Heart right ventricle (tissue), 16 donors: ENCODE results near the gene NR1I2. TPM values are rescaled to one million over a fixed set of nuclear protein-coding genes. Genes with fewer than 3 reads are reported as not detected.

Source experiments
- ATAC-seq, 8 donors: fragments of 200-7000 bp; cut with Tn5 transposase; one replicate each; pipeline ENCODE4 v1.9.1; 2020; ENCODE audit warnings: mild to moderate bottlenecking in 8 of 8, moderate library complexity in 8 of 8, moderate number of reproducible peaks in 1 of 8
- DNase-seq, 2 donors: peaks; one replicate each; pipeline ENCODE4 v3.0.0-alpha.2; 2020
- H3K27ac ChIP-seq, 10 donors: fragments of 200-600 bp; sonication (generic) in 2 of 10; one replicate each; pipeline versions ENCODE4 v1.5.0 to v1.8.0; 2020 to 2022; ENCODE audit warnings: mild to moderate bottlenecking in 3 of 10
- H3K27me3 ChIP-seq, 7 donors: fragments of 200-600 bp; one replicate each; pipeline ENCODE4 v1.8.0; 2021 to 2022; ENCODE audit warnings: mild to moderate bottlenecking in 2 of 7
- H3K36me3 ChIP-seq, 9 donors: fragments of 200-600 bp; sonication (generic) in 1 of 9; one replicate each; pipeline versions ENCODE4 v1.5.0 to v1.8.0; 2020 to 2022; ENCODE audit warnings: mild to moderate bottlenecking in 2 of 9
- H3K4me1 ChIP-seq, 9 donors: fragments of 200-600 bp; sonication (generic) in 1 of 9; one replicate each; pipeline versions ENCODE4 v1.5.0 to v1.8.0; 2020 to 2022; ENCODE audit warnings: mild to moderate bottlenecking in 4 of 9
- H3K4me3 ChIP-seq, 10 donors: fragments of 200-600 bp; sonication (generic) in 2 of 10; one replicate each; pipeline versions ENCODE4 v1.5.0 to v1.8.0; 2020 to 2022; ENCODE audit warnings: mild to moderate bottlenecking in 7 of 10, moderate library complexity in 2 of 10
- H3K9me3 ChIP-seq, 11 donors: fragments of 200-600 bp in 10 of 11; sonication (generic) in 2 of 11; one replicate each; pipeline versions ENCODE4 v1.5.0 to v1.8.0; 2013 to 2022; ENCODE audit warnings: mild to moderate bottlenecking in 2 of 11, control low read depth in 1 of 11, moderate library complexity in 1 of 11
- CTCF ChIP-seq, 9 donors: fragments of 200-600 bp; sonication (generic) in 2 of 9; IDR thresholded peaks; one replicate each; pipeline versions ENCODE4 v1.5.0 to v1.8.0; 2021 to 2022; ENCODE audit warnings: antibody characterized with exemption in 9 of 9, mild to moderate bottlenecking in 5 of 9, moderate library complexity in 1 of 9
- WGBS, 2 donors: extraction: QIAGEN DNeasy Blood & Tissue Kit; methylation state at CpG; one replicate each; pipeline ENCODE4 v1.1.7; 2013; ENCODE audit warnings: inconsistent platforms in 1 of 2; 5-methylcytosine and 5-hydroxymethylcytosine counted together
- intact Hi-C, 10 donors: fragments of 100-400 bp; cut with DNase I; formaldehyde crosslinking; loops; one replicate each; pipeline versions ENCODE4 v1.11.1 to v1.14.2; 2022
- polyA plus RNA-seq, 2 donors: library from polyadenylated mRNA; stranded (reverse); fragments of 200-250 nt; gene quantifications; one replicate each; pipeline ENCODE4 v1.2.3, GENCODE V29; 2013
- total RNA-seq, 10 donors: library from RNA; stranded (reverse); fragmentation: NEBNext Ultra II Directional in 3 of 10; extraction: Animal tissue kit (Norgen Biotek cat#: 25700) in 3 of 10; gene quantifications; one replicate each; pipeline versions ENCODE4 v1.2.1 to v1.2.4, GENCODE V29; 2021 to 2023
- donor health status: Arrhythmogenic right ventricular cardiomyopathy.
- donor health status: ischemic (EF 13 %, LVEDD 7.1; RV severe dilation, severe dysfunction).
- donor health status: healthy with polysubstance abuse.
- donor health status: DM: no; HTN: yes; CAD: no.
- donor health status: DM: no; HTN: no; CAD: no.
- donor health status: ischemic (EF 25% LVEDD 6.9; RV normal size, moderate dysfunction).
- donor health status: ischemic (EF 25% LVEDD 5.7; RV mildly dilated, moderate dysfunction).
- donor health status: healthy.
- donor health status: DM: yes; HTN: yes; CAD: no.
- donor health status: Ischemic cardiomyopathy.
- donor health status: ischemic (EF 35%, LVEDD 5.7; RV mildly dilated, moderate dysfunction).
- donor health status: nonischemic (EF 11% LVEDD 7.7; RV severe dilation, severe dysfunction).
- donor health status: DM: yes; HTN: yes; CAD: no.
- donor health status: PGD.
- donor health status: ischemic (EF 29% LVEDD 5.4; RV normal size, mild dysfunction).
- donor health status: nonischemic (EF 23%, LVEDD 6.1; RV moderate dilation, normal function).

The NR1I2 gene
- total and polyA plus RNA-seq, 12 donors = 0.03 to 0.31 (median 0.21) TPM; not detected in 3

DNA sequence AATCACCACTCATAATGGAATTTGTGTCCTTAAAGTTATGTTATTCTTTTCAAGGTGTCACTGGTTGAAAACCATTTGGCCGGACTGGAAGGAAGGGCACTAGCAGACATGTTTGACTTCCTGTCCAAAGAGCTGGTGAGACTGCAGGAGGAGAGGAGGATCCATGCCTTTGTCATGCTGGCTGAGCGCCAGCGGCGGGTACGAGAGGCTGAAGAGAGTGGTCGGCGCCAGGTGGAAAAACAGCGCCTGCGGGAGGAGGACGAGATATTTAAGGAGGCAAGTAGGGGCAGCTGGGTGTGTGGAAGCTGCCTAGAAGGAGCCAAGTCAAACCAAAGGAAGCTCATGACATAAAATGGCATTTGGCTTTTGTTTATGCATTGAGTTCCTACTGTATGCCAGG is 38.0 kb upstream of the NR1I2 start:
- Histone ChIP-seq H3K36me3 (no peaks in the 10 kb centered on the region), H3K27me3 (no peaks in the 10 kb centered on the region), H3K4me3 (no peak overlapping the region), H3K9me3 (no peaks in the 10 kb centered on the region), H3K4me1 (peaks cover 0 to 9% (median 0%) of the 10 kb centered on the region in 9 donors), H3K27ac (no peak overlapping the region)
- ATAC-seq (no peak), DNase-seq (no peak)
- 88 to 89% methylated on average over 10 of the region's 10 CpGs for WGBS, 2 donors
- intact Hi-C loops = loop anchor here in 1 of 10 donors (5.0 kb wide), 1 partner anchor 38 kb away; the partner anchor contains the start of gene NR1I2
- no peak for TF ChIP-seq CTCF (IDR thresholded peaks at IDR 0.05)

DNA sequence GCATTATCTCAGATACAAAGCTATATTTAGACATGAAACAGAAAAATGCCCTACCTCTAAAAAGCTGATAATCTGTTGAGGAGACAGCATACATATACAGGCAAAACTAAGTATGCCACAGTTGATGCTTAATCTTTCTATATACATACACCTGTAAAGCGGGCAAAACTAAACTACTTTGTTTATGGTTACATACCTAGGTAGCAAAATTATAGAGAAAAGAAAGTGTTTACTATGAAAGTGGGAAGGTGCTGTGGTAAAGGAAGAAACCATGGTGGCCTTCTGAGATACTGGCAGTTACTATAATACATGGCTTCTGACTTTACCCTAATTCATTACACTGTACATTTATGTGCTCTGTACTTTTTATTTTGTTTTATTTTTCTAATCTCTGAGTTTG is 36.0 kb upstream of the NR1I2 start:
- Histone ChIP-seq H3K9me3 (no peaks in the 10 kb centered on the region), H3K27ac (no peak overlapping the region), H3K4me1 (peaks cover 0 to 9% (median 0%) of the 10 kb centered on the region in 9 donors), H3K36me3 (no peaks in the 10 kb centered on the region), H3K4me3 (no peak overlapping the region), H3K27me3 (no peaks in the 10 kb centered on the region)
- intact Hi-C loops = no loop called here
- 97 to 98% methylated on average over 1 of the region's 1 CpG for WGBS, 2 donors
- DNase-seq (no peak), ATAC-seq (no peak)
- TF ChIP-seq CTCF (IDR thresholded peaks at IDR 0.05) = no peak

DNA sequence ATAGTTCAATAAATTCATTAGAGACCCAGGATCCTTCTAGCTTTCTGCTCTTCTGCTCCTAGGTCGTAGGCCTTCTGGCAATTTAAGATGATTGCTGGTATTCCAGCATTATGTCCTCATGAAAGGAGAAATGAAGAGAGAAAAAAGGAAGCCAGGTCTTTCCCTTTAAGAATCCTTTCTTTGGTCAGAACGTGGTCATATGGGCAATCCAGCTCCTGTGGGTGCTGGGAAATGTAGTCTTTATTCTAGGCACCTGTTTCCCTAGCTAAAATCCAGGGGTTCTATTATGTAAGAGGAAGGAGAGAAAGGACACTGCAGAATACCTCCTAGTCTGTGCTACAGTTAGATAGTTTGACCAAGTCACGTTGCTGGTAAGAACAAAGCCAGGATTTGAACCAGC is 35.5 kb upstream of the NR1I2 start:
- intact Hi-C loops = no loop called here
- Histone ChIP-seq H3K36me3 (no peaks in the 10 kb centered on the region), H3K4me1 (peaks cover 0 to 9% (median 0%) of the 10 kb centered on the region in 9 donors), H3K27ac (peak overlapping the region in 3 of 10 donors; percentile 48 to 71 (median 57)), H3K27me3 (no peaks in the 10 kb centered on the region), H3K4me3 (no peak overlapping the region), H3K9me3 (no peaks in the 10 kb centered on the region)
- ATAC-seq = no peak
- DNase-seq = no peak
- no peak for TF ChIP-seq CTCF (IDR thresholded peaks at IDR 0.05)
- WGBS, 2 donors = 51 to 66% methylated on average over 3 of the region's 3 CpGs

DNA sequence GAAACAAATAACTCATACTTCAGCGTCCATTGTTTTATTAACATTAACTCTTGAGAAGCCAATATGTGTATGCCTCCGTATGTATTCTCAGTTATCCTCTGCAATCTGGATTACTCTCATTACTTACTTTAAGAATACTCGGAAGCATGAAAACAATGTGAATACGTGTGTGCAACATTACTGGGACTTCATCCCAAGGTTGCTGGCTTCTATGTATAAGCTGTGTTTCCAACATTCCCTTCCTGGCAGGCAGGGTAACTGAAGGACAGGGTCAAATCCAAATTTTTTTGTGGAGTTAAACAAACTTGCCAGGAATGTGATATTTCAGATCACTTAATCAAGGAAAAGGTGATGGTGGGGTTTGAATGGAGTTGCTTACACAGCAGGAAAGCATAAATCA is 34.5 kb upstream of the NR1I2 start:
- ATAC-seq = peak in 5 of 8 donors; percentile 42 to 81 (median 76)
- no peaks in the 10 kb centered on the region for H3K27me3 ChIP-seq
- WGBS, 2 donors = 62 to 77% methylated on average over 4 of the region's 4 CpGs
- no peaks in the 10 kb centered on the region for H3K9me3 ChIP-seq
- intact Hi-C loops = no loop called here
- peak overlapping the region in 4 of 10 donors; percentile 9 to 71 (median 52) for H3K27ac ChIP-seq
- no peak for DNase-seq
- H3K4me1 ChIP-seq = peaks cover 0 to 3% (median 0%) of the 10 kb centered on the region in 9 donors
- no peak for TF ChIP-seq CTCF (IDR thresholded peaks at IDR 0.05)
- H3K4me3 ChIP-seq = no peak overlapping the region
- H3K36me3 ChIP-seq = no peaks in the 10 kb centered on the region
